NCI-H1930 (cell line): ENCODE data around the gene NELFB.
A peak's percentile ranks its signal among the peaks of the same experiment; 100 is the strongest.

Experiments
- DNase-seq, 2 experiments: peaks; one replicate each; lab custom pipeline; 2025; lab: John Stamatoyannopoulos, UW

NELFB gene

GRCh38 chr9:137223078-137223970 is 31.8 kb upstream of the NELFB start:
- peak; percentile 94 for DNase-seq

- no peak for DNase-seq
Observed at GRCh38 chr9:137224830-137225694, 30.1 kb upstream of the NELFB start, which contains the start of gene CYSRT1. CYSRT1 (plus strand) TSS chr9:137225174; CDS start chr9:137225622, 448 bp downstream.

GRCh38 chr9:137225699-137226331 is 29.3 kb upstream of the NELFB start:
- no peak for DNase-seq

GRCh38 chr9:137226338-137227053 is 28.6 kb upstream of the NELFB start:
- DNase-seq: no peak

GRCh38 chr9:137227054-137227852 is 27.9 kb upstream of the NELFB start, which contains the start of gene RNF224:
RNF224 (plus strand) TSS chr9:137227502; CDS start chr9:137228336, 834 bp downstream.
- DNase-seq: peak; percentile 53 to 71

GRCh38 chr9:137227853-137228505 is 27.1 kb upstream of the NELFB start:
- no peak for DNase-seq

- DNase-seq: no peak
Observed at GRCh38 chr9:137228506-137228967, 26.6 kb upstream of the NELFB start.

- no peak for DNase-seq
Observed at GRCh38 chr9:137228968-137229896, 25.9 kb upstream of the NELFB start.

- DNase-seq: no peak
Observed at GRCh38 chr9:137229903-137230704, 25.0 kb upstream of the NELFB start.

- DNase-seq: no peak
Observed at GRCh38 chr9:137230705-137231371, 24.3 kb upstream of the NELFB start, which contains the start of gene SLC34A3. SLC34A3 (plus strand) TSS chr9:137230901; CDS start chr9:137231703, 802 bp downstream.

- DNase-seq: no peak
Observed at GRCh38 chr9:137231372-137232039, 23.6 kb upstream of the NELFB start.

GRCh38 chr9:137232101-137232500 is 23.0 kb upstream of the NELFB start:
- DNase-seq: no peak

GRCh38 chr9:137232510-137232909 is 22.6 kb upstream of the NELFB start:
- no peak for DNase-seq

- no peak for DNase-seq
Observed at GRCh38 chr9:137233143-137233980, 21.8 kb upstream of the NELFB start.

- no peak for DNase-seq
Observed at GRCh38 chr9:137234055-137234697, 21.0 kb upstream of the NELFB start.
